ENCODE results near the gene SLC2A6.

The SLC2A6 gene

GRCh38 chr9:133476036-133476931 is 2.6 kb downstream of the SLC2A6 start:
- no peak for DNase-seq

DNA sequence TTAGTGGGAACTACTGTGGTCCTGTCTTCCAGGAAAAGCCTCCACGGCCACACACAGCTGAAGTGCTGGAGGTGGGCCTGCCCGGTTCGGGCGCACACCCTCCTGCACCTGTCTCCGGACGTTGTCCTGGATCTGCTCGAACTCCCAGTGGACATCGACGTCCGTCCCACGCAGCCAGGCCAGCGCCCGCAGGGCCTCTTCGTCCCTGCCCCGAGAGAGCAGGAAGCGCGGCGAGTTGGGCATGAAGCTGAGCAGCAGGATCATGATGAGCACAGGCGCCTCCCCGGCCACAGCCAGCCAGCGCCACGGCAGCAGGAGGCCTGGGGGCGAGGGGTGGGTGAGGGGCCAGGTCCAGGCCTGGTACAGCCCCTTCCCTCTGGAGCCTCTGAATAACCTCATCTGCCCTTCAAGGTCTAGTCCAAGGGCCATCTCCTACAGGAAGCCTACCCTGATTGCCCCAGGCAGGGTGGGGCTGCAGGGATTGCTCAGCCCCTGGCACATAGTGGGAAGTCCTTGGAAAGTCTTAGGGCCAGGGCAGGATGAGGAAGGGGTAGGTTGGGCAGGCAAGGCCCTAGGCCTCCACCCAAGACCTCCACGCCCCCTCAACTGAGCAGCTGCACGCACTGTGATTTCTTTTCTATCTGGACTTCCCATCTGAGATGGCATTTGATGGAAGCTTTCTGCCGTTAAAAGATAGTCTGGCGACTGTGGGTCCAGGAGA is 3.4 kb downstream of the SLC2A6 start:
- no peak for DNase-seq

DNA sequence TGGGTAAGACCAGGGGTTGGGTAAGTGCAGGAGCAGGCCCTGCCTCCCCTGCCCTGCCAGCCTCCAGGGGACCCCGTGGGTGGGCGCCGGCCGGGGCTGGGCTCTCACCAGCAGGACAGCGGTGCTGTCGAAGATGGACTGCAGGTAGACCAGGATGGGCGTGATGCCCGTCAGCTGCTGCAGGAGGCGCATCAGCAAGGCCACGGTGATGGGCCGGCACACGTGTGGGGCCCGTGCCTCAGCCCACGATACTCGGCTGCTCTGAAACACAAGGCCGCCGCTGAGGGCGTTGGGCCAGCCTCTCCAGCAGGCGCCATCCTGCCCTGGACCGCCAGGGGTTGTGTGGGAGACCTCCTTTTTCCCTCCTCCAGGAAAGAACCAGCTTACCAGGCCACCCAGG is 4.0 kb downstream of the SLC2A6 start:
- DNase-seq, result no peak

DNA sequence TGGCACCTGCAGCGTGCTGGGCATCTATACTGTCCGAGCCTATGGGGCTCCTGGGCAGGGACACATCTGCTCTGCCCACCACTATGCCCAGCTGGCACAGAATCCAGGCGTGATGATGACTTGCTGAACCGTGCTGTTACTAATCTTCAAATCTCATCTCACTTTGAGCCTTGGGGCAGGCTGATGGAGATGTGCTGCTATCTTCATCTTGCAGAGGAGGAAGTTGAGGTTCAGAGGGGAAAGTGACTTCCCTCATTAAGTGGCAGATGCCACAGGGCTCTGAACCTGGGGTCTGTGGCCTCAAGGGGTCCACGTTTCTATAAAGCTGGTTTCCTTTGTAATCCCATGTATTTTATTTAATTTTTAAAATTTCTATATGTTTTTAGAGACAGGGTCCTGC is 4.7 kb downstream of the SLC2A6 start:
- DNase-seq, result no peak

- DNase-seq, result no peak
These were observed 5.2 kb downstream of the SLC2A6 start for GRCh38 chr9:133473743-133474142.

- DNase-seq, result peak; percentile 2
These were observed 6.0 kb downstream of the SLC2A6 start for GRCh38 chr9:133472753-133473378.

GRCh38 chr9:133472277-133472645 is 6.6 kb downstream of the SLC2A6 start:
- DNase-seq, result peak; percentile 3

GRCh38 chr9:133471551-133472276 is 7.2 kb downstream of the SLC2A6 start:
- peak; percentile 2 for DNase-seq

- peak; percentile 2 for DNase-seq
These were observed 7.9 kb downstream of the SLC2A6 start for GRCh38 chr9:133470988-133471387.

- DNase-seq, result peak; percentile 11
These were observed 8.4 kb downstream of the SLC2A6 start for GRCh38 chr9:133470427-133470924.

- DNase-seq, result no peak
These were observed 10.0 kb downstream of the SLC2A6 start for GRCh38 chr9:133468777-133469421.

DNA sequence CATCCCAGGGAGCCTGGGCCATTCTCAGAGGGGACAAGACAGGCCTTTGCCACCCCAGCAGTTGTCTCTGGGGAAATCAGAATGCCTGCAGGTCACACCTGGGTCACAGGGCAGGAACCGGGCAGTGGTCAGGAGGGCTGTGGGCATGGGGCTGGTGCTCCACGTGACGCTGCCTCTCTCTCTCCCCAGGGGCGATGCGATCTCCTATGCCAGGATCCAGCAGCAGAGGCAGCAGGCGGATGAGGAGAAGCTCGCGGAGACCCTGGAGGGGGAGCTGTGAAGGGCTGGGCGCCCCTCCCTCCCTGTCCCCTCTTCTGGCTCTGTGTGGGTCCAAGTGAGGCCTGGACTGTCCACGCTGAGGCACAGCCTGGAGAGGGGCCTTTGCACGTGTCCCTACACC is 10.5 kb downstream of the SLC2A6 start:
- no peak for DNase-seq

GRCh38 chr9:133467101-133467500 is 11.8 kb downstream of the SLC2A6 start:
- no peak for DNase-seq

DNA sequence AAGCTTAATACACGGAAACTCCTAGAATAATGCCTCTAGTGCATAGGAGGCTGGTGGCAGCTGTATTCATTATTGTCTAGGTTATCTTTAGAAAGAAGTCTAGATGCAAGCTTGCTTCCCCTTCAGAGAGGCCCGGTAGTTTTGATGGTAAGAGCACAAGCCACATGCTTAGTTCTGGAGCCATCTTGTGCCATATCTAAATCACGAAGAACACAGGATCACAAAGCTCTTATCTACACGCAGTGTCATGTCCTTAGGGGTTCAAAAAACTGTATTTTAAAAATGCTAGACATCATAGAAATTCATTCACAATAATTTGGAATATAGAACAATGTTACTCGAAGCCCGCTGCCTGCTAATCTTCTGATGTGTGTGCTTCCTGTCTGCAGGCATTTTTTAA is 12.9 kb downstream of the SLC2A6 start:
- no peak for DNase-seq

GRCh38 chr9:133464638-133465037 is 14.3 kb downstream of the SLC2A6 start:
- DNase-seq, result no peak

DNA sequence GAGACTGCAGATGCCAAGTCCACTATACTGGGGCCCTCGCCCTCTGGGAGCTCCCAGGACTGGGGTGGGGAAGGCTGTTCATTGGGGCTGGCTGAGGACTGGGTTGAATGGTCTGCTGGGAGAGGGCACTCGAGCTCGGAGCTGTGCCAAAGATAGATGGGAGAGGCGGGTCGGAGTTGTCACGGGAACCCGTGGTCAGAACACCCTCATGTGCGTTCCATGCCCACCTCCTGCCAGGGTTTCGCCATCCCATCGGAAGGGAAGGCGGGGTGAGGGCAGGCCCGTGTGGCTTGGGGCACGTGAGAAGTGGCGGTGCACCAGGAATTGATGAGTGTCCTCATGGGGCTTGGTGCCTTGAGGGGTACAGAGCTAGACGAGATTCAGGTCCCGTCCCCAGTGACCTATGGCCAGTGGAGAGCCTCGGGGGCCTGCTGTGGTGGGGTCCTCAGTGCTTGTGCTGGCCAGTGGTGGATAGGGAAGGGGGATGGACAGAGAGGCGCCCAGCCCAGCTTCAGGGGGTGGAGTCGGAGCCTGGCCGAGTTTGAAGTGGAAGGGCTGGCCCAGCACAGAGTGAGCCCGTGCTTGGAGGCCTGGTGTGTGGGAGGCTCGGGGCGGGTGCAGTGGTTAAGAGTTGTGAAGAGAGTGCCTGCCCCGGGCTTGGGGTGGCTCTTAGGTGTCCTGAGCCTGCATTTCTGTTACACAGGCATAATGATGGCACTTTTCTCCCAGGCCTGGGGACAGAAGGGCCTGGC is 14.9 kb downstream of the SLC2A6 start:
- DNase-seq, result no peak

GRCh38 chr9:133463234-133463863 is 15.6 kb downstream of the SLC2A6 start:
- DNase-seq, result no peak

DNA sequence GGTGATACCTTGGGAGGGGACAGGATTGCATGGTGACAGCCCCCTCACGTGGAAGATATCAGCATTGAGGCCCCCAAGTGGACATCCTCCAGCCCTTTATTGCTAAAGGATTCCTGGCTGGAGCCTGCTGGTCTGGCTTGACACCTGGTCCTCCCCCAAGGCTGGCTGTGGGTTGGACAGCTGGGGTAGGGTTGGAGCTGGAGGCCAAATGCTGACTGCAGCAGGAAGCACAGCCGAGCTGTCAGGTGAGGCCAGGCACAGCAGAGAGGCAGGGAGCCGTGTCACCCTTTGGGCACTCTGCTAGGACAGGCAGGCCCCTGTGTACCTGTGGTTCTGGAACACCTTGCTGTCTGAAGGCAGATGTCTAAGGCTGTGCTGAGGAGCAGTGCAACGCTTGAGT is 16.9 kb downstream of the SLC2A6 start:
- no peak for DNase-seq

GRCh38 chr9:133460405-133461175 is 18.3 kb downstream of the SLC2A6 start:
- DNase-seq, result peak; percentile 71

Data from retina (tissue), 1 donor.